ACHN (cell line): ENCODE results near the gene RCCD1.

ENCODE experiments used
- DNase-seq: peaks from one replicate; pipeline ENCODE4 v3.0.0-alpha.2; 2015
- in situ Hi-C: cut with HindIII; loops from 2 replicates; pipeline ENCODE4 v1.10.0; 2017; ENCODE audit warnings: low sequenced_read_pairs, low pct_ligation_motif_present, low pct_unique_long_range_greater_than_20kb

RCCD1 gene

GRCh38 chr15:90957031-90957790 lies 2.5 kb downstream of the RCCD1 start:
- in situ Hi-C loops, result no loop called here
- DNase-seq, result no peak

GRCh38 chr15:90957791-90958190 lies 3.1 kb downstream of the RCCD1 start:
- in situ Hi-C loops, result no loop called here
- DNase-seq, result no peak

GRCh38 chr15:90959028-90959595 lies 4.4 kb downstream of the RCCD1 start:
- in situ Hi-C loops, result no loop called here
- no peak for DNase-seq

DNA sequence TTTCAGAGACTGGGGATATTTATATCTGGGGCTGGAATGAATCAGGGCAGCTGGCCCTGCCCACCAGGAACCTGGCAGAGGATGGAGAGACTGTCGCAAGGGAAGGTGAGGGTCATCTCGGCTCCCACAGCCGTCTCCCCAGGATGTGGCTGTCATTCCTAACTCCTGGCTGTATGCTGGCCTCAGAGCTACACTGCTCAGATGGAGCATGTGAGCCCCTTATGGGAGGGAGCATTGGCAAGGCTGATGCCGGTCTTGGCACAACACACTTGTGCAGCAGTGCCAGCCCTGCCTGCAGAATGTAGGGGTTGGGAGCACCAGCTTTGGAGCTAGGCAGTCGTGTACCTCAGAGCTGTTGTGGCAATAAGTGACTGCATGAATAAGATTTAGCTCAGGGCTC lies 5.2 kb downstream of the RCCD1 start:
- no peak for DNase-seq

GRCh38 chr15:90960298-90961091 lies 5.8 kb downstream of the RCCD1 start:
- in situ Hi-C loops, result no loop called here
- DNase-seq, result no peak

More for the DNA sequence above, 5.2 kb downstream of the RCCD1 start:
- in situ Hi-C loops, result no loop called here

GRCh38 chr15:90962021-90962420 lies 7.3 kb downstream of the RCCD1 start:
- in situ Hi-C loops, result no loop called here
- no peak for DNase-seq

DNA sequence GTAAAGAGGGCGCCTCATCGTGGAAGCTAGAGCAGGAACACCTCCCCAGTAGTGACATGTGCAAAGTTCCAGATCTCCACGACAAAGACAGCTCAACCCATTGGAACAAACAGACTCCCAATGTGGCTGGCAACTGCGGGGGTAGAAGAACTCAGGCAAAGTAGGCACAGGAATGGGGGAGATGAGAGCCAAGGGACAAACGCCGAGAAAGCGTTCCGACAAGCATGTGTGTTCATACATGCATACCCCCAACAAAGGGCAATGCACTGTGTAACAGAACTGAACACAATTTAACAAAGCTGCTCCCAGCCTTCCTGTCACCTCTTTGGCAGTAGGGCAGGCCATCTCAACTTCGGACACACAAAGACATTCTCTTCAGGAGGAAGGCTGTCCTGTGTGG lies 11.6 kb downstream of the RCCD1 start:
- in situ Hi-C loops, result no loop called here
- DNase-seq, result no peak

- in situ Hi-C loops, result no loop called here
- no peak for DNase-seq
Measured at GRCh38 chr15:90967206-90967605, 12.5 kb downstream of the RCCD1 start.

- DNase-seq, result no peak
- in situ Hi-C loops, result no loop called here
Measured at GRCh38 chr15:90968434-90968833, 13.8 kb downstream of the RCCD1 start.

- no peak for DNase-seq
- in situ Hi-C loops, result no loop called here
Measured at GRCh38 chr15:90970274-90970673, 15.6 kb downstream of the RCCD1 start.

DNA sequence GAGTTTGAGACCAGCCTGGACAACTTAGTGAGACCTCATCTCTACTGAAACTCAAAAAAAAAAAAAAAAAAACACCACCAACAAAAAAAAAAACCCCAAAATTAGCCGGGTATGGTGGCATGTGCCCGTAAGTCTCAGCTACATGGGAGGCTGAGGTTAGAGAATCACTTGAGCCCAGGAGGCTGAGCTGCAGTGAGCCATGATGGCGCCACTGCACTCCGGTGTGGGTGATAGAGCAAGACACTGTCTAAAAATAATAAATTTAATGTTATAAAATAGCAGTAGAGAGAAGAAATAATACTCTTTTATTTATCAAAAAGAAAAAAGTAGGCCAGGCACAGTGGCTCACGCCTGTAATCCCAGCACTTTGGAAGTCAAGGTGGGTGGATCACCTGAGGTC lies 17.4 kb downstream of the RCCD1 start:
- in situ Hi-C loops, result no loop called here
- DNase-seq, result no peak

DNA sequence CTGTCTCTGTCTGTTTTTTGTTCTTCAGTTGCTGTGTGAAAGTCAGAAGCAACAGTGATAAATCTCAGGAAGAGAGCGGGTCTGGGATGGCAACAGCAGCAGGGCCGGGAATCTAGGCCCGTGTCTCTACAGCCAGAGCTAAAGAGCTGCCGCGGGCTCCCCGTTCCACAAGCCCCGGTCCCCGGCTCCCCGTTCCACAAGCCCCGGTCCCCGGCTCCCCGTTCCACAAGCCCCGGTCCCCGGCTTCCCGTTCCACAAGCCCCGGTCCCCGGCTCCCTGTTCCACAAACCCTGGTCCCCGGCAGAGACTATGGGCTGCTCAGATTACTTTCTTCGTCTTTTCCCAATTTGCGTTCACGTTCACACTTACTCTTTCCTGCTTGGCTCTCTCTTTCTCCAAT lies 19.5 kb downstream of the RCCD1 start:
- DNase-seq, result no peak
- in situ Hi-C loops, result no loop called here

- DNase-seq, result no peak
- in situ Hi-C loops, result no loop called here
Measured at GRCh38 chr15:90979582-90979981, 24.9 kb downstream of the RCCD1 start.

DNA sequence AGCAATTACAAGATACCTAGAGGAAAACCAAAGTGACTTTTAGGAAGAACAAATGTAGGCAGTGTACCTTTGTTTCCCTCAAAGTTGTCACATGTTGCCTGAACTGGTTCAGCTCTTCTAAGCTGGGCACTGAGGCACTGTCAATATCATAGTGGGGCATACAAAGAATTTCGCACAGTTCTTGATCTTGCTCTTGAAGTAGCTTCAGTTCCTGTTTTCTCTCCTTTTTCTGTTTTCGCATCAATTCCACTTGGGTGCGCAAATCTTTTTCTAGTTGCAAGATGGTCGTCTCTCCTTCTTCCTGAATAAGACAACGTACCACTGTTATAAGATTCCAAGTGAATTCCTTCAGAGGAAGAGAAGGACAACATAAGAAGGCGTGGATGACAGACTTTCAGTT lies 27.0 kb downstream of the RCCD1 start:
- DNase-seq, result no peak
- in situ Hi-C loops, result no loop called here

DNA sequence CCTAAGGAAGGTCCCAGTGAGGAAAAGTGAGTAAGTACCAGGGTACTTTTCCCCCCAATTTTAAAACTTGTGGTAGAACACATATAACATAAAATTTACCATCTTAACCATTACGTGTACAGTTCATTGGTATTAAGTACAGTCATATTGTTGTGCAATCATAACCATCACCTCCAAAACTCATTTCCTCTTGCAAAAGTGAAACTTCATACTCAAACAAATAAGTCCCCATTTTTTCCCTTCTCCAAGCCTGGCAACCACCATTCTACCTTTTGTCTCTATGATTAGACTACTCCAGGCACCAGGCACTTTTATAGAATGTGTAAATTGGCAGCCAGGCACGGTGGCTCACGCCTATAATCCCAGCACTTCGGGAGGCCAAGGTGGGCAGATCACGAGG lies 27.5 kb downstream of the RCCD1 start:
- in situ Hi-C loops, result no loop called here
- DNase-seq, result no peak

DNA sequence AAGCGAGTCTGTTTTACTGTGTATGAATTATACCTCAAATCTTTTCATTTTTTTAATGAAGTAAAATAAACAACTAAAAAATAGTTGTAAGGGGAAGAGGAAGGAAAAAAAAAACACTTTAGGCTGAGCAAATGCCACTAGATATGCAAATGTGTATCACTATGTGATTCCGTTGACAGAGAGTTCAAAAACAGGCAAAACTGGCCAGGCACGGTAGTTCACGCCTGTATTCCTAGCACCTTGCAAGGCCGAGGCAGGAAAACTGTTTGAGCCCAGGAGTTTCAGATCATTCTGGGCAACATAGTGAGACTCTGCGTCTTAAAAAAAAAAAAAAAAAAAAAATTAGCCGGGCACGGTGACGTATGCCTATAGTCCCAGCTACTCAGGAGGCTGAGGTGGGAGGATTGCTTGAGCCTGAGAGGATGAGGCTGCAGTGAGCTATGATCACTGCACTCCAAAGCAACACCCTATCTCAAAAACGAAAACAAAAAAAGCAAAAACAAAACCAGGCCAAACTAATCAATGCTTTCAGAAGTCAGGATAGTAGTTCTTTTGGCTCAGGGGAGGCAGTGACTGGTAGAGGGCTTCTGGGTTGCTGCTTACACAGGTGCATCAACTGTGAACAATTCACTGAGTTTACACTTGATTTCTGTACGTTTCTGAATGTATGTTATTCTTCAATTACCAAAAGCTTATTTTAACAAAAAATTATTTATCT lies 32.3 kb downstream of the RCCD1 start:
- DNase-seq, result no peak
- in situ Hi-C loops, result no loop called here

DNA sequence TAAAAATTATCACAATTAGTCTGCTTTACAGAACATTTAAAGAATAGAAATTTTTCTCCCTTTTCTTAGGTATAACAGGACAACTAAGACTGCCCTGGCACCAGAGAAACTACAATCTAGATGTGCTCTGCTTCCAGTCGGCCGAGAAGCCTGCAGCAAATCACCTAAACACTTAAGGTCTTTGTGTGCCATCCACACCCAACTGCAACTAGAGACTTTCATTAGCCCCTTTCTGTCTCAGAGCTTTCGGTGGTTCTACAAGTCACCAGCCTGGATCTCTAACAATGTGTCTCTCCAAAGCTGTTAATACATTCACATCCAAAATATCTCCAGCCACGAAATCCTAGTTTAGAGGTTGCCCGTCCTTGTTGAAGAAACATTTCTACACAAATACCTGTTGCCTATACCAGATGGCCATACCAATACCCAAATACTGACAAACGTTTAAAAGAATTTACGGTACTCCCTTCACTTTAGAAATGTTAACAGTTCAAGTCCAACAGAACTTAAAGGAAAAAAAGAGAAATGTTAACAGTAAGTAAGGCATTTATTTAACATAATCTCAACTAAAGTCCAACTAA lies 33.0 kb downstream of the RCCD1 start:
- DNase-seq, result no peak
- in situ Hi-C loops, result no loop called here

- in situ Hi-C loops, result no loop called here
- DNase-seq, result no peak
Measured at GRCh38 chr15:90988296-90988695, 33.6 kb downstream of the RCCD1 start.
